Sigmoid colon (tissue), 3 donors: Measurements from ENCODE around the gene KCNB1.

Experiments used
- CTCF ChIP-seq, 4 experiments: fragments of 450-650 bp in 3 of 4; fragments of 200-600 bp in 1 of 4; IDR thresholded peaks; one replicate each; pipeline ENCODE4 v1.5.1; 2016 to 2019; ENCODE audit warnings: antibody characterized with exemption in 4 of 4, mild to moderate bottlenecking in 3 of 4, moderate library complexity in 2 of 4
- POLR2A ChIP-seq, 2 donors: fragments of 450-650 bp; IDR thresholded peaks; one replicate each; pipeline ENCODE4 v1.6.1; 2016; ENCODE audit warnings: antibody characterized with exemption in 2 of 2, mild to moderate bottlenecking in 2 of 2, moderate library complexity in 2 of 2

- TF ChIP-seq CTCF (IDR thresholded peaks at IDR 0.05) (no peak), POLR2A (IDR thresholded peaks at IDR 0.05) (no peak)
Observed at GRCh38 chr20:49430320-49430719, 52.1 kb downstream of the KCNB1 start.
